HL-60/S4 treated with phorbol 12-myristate 13-acetate at 8.2 ng/mL for 4 days and 3 days (cell line): Measurements from ENCODE around the gene IL12A.

Source experiments
- in situ Hi-C: fragments of 300-500 bp; cut with MboI; formaldehyde crosslinking; loops from 2 replicates; pipeline ENCODE4 v1.15.0; 2022; ENCODE audit warnings: low sequenced_read_pairs

Gene IL12A

GRCh38 chr3:159988617-159989271, at the start of gene IL12A:
TSS of gene IL12A (plus strand) at chr3:159988835.
- in situ Hi-C loops: no loop called here

GRCh38 chr3:159941038-159942000, 47.3 kb upstream of the IL12A start:
- in situ Hi-C loops: no loop called here

GRCh38 chr3:159944781-159945180, 43.9 kb upstream of the IL12A start:
- in situ Hi-C loops: no loop called here

- in situ Hi-C loops: no loop called here
Measured at GRCh38 chr3:159945930-159946329, 42.7 kb upstream of the IL12A start.

GRCh38 chr3:159947220-159947619, 41.4 kb upstream of the IL12A start:
- in situ Hi-C loops: no loop called here

GRCh38 chr3:159948429-159949144, 40.0 kb upstream of the IL12A start:
- in situ Hi-C loops: no loop called here

- in situ Hi-C loops: no loop called here
Measured at GRCh38 chr3:159950156-159950898, 38.3 kb upstream of the IL12A start.

GRCh38 chr3:159951540-159951939, 37.1 kb upstream of the IL12A start:
- in situ Hi-C loops: no loop called here

GRCh38 chr3:159953325-159954085, 35.1 kb upstream of the IL12A start:
- in situ Hi-C loops: no loop called here

GRCh38 chr3:159960188-159961148, 28.2 kb upstream of the IL12A start:
- in situ Hi-C loops: no loop called here

- in situ Hi-C loops: no loop called here
Measured at GRCh38 chr3:159964166-159964973, 24.3 kb upstream of the IL12A start.

GRCh38 chr3:159971311-159971710, 17.3 kb upstream of the IL12A start:
- in situ Hi-C loops: no loop called here

GRCh38 chr3:159977295-159977694, 11.3 kb upstream of the IL12A start:
- in situ Hi-C loops: no loop called here

GRCh38 chr3:159978353-159978752, 10.3 kb upstream of the IL12A start:
- in situ Hi-C loops: no loop called here

GRCh38 chr3:159978918-159979703, 9.5 kb upstream of the IL12A start:
- in situ Hi-C loops: no loop called here

- in situ Hi-C loops: no loop called here
Measured at GRCh38 chr3:159982442-159982974, 6.1 kb upstream of the IL12A start.

GRCh38 chr3:159987291-159987711, 1.3 kb upstream of the IL12A start:
- in situ Hi-C loops: no loop called here
